Stimulated activated CD8-positive, alpha-beta memory T cell treated with anti-CD3 and anti-CD28 coated beads, Interleukin-4, amount 100 ng/mL, for 48 hours (primary cell): ENCODE results near the gene LTBP3.
"Not testable (repeated sequence)": the region's sequence is repeated elsewhere in the genome, so short reads cannot be mapped to it uniquely, and the experiment has no call there.

Experiments used
- DNase-seq: peaks from one replicate; pipeline ENCODE4 v3.0.0-alpha.2; 2020

LTBP3 gene

DNA sequence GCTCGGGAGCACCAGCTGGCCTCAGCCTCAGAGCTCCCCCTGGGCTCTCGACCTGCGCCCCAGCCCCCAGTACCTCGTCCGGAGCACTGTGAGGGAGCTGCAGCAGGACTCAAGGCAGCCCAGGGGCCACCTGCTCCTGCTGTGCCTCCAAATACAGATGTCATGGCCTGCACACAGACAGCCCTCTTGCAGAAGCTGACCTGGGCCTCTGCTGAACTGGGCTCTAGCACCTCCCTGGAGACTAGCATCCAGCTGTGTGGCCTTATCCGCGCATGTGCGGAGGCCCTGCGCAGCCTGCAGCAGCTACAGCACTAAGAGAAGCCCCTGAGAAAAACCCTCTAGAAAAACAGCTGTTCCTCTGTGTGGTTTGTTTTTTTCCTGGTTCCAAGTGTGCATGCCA is 13.3 kb upstream of the LTBP3 start:
- no peak for DNase-seq

DNA sequence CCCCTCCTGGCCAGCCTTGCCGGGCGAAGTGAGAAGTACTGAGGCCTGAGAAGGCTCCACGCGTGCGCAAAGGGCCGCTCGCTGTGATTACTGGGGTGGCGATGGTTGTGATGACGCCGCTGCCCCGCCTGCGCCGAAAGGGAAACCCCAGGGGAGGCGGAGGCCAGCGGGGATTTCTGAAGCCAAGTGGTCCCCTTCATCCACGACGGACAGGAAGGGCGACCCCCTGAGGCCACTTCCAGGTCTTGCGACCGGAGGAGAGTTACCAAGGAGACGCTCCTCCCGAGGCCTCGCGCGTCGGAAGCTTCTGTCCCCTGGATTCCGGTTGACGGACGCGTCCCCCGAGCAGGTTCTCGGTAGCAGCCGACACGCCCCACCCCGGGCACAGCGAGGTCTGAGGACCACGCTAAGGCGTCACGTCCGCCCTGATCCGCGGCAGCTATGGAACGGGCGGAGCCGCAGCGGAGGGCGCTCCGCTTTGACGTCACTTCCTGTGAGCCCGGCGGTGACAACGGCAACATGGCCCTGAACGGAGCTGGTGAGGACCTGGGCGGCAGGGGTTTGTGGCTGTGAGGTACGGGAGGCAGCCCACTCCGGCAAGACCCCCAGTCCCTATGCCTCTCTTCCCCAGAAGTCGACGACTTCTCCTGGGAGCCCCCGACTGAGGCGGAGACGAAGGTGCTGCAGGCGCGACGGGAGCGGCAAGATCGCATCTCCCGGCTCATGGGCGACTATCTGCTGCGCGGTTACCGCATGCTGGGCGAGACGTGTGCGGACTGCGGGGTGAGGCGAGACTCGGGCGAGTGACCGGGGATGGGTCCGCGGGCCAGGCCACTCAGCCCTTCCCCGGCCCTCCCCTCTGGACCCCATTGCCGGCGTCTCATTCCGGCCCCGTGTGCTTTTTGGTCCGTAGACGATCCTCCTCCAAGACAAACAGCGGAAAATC is 12.1 kb upstream of the LTBP3 start, which contains the start of gene ZNRD2:
ZNRD2 (plus strand) TSS at position 505 of the 946 bp plus-strand sequence; CDS start at position 520, 15 bp downstream.
- peak; percentile 99 for DNase-seq

DNA sequence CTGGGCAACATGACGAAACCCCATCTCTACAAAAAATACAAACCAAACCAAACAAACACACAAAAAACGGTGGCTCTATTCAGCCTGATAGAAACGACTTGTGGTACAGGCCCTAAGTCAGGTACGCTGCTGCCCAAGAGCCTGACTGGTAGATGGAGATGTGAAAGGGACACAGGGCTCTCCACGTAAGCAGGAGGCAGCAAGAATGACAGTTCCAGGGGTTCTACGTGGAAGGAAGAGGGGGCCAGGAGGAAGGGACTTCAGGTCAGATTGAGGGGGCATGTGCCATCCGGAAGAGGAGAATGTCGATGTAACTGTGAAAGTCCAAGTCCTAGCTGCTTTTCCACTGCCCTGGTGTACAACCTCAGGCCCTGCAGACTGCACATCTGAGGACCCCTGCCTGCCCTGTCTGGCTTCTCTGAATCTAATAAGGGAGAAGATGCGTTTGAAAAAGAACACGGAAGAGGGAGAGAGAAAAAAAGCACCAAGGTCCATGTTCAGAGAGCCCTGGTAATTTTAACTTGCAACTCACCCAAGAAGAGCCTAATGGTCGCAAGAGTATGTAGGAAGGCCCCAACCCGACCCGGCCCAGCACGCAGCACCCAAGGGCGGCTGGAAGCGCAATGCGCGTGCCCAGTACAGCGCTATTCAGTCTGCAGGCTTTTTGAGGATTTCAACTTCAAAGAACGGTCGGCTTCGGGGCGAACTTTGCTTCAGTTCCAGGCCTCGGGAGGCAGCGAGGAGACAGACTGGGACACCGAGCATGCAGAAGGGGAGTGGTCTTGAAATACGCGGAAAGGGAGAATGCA is 11.2 kb upstream of the LTBP3 start:
- no peak for DNase-seq

DNA sequence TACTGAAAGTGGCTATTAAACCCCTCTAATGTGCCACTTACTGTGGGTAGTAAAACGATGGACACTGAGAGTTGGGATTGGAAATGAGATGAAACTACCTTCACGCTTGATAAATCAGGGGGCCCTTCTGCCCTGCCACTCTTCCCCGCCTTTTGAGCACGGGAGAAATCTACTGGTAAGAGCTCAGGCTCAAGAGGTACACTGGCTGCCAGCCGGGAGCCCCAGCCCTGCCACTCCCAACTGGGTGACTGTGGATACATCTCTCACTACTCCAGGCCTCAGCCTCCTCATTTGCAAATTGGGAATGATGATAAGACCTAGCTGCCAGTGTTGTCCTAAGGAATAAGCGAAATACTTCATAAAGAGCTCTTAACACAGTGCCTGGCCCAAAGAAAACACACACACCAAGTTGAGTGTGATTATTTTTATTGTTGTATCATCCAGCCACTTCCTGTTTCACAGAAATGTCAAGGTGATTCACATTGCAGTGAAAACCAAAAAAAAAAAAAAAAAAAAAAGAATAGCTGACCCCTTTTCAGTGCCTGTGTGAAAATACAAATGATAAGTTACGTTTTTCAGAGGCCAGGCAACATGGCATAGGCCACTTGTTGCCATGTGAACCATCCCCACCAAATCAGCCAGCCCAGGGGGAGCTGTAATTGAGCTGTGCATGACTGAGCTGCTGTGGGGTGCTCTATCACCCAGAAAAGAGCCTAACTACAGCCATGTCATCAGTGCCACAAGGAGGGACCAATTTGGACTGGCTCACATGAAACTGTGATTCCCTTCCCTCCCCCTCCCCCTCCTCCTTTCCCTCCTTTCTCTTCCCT is 7.7 kb upstream of the LTBP3 start:
- no peak for DNase-seq

DNA sequence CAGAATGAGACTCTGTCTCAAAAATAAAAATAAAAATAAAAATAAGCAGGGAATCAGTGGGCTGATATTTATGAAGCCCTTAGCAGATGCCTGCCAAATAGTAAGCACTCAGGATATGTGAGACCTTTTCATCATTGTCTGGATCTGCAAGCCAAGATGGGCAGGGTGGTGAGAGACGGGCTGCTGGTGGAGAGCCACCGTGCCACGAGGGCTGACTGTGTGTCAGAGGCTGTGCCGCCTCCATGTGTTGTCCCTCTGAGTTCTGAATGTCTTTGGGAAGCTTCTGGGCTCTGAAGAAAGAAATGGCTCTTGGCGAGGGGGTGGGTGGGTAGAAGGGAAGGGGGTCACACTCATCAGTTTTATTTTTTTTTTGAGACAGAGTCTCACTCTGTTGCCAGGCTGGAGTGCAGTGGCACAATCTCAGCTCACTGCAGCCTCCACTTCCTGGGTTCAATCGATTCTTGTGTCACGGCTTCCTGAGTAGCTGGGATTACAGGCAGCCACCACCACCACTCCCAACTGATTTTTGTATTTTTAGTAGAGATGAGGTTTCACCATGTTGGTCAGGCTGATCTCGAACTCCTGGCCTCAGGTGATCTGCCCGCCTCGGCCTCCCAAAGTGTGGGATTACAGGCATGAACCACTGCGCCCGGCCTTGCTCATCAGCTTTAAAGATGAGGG is 6.9 kb upstream of the LTBP3 start:
- not testable (repeated sequence) for DNase-seq

DNA sequence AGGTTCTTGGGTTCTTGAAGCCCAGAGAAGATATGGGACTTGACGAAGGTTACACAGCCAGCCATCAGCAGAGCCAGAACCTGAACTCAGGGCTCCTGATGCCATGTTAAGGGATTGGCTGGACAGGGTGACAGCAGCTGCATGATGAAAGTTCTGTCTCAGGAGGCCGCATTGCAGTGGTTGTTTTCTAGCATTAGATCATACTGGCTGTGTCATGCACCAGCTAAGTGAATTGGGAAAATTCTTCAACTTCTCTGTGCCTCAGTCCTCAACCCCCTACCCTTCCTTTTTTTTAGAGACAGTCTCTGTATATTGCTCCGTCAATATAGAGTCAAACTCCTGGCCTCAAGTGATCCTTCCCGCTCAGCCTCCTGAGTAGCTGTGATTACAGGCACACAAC is 5.4 kb upstream of the LTBP3 start:
- DNase-seq: no peak

DNA sequence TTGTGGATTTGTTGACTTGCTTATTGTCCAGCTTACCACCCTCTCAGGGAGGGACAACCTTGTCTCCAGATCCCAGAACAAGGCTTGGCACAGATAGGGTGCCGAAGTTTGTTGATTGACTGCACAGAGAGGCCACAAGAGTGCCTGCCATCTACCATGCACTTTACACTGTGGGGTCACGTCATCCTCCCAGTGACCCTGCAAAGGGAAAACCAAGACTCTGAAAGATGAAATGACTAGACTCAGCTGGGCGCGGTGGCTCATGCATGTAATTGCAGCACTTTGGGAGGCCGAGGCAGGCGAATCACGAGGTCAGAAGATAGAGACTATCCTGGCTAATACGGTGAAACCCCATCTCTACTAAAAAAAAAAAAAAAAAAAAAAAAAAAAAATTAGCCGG is 4.6 kb upstream of the LTBP3 start:
- DNase-seq: no peak

DNA sequence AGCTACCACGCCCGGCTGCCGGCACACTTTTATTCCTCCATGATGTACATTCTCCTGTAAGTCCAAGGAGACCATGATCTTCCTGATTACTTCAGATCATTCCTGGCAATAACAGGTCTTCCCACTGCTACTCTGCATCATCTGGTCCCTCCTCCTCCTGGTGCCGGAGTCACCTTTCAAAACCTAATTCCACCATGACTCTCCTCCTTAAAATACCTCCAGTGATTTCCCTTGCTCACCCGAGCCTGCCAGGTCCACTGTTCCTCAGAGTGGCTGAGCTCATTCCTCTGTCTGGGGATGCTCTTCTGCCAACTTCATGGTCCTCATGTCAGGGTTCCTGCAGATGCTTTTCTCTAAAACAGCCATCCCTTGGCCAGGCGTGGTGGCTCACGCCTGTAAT is 3.9 kb upstream of the LTBP3 start:
- no peak for DNase-seq

DNA sequence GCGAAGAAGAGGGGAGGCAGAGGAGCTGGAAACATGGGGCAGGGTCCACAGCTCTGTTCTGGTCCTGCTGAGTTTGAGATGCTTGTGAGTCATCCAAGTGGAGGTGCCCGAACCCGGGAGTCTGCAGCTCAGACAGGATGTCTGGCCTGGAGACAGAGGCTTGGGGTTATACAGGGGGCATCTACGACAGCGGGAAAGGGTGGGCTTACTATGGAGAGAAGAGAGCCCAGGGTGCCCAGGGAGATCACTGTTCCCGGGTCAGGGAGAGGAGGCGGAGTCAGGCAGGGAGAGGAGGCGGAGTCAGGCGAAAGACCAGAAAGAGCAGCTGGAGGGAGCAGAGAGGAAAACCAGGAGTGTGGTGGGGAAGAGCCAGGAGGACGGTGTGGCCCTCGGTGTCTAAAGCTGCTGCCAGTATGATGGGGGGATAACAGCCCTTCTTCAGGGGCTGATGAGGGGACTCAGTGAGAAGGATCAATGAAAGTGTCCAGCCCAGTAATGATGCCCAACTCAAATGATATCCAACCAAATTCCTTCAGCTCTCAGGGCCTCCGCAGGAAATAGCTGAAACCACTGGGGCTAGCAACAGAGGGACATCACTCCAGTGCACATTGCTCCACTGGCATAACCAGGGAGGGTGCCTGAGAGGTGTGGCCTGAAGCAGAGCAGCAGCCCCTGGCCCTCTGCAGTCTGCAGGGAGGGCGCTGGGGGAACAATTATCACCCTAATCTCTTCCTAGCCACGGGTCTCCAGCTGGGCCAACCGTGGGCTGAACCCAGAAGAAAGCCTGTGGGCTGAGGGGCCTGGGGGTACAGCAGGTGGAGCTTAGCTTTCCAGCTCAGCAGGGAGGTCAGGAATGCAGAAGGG is 2.6 kb upstream of the LTBP3 start:
- DNase-seq: no peak

DNA sequence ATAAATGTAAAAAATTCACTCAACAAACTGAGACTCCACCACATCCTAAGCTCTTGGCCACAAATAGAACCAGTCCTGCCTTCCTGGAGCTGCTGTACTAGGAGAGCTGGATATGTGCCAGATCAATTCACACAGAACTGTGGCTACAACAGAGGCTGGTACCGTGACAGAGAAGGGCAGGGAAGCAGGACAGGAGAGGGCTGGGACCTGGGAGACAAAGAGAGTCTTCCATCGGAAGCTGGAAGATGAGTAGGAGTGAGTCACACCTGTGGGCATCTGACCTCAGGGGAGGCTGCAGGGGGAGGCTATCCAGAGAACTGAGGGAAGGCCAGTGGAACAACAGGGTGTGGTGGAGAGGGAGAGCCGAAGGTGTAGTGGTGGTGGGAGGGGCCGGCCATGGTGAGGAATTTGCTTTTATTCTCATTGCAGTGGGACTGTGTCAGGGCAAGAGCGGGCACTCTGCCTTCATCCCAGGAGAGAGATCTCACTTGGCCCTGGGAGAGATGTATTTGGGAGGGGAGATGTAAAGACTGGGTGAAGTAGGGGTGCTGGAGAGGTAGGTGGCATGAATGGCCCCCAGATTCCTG is 1.9 kb upstream of the LTBP3 start:
- DNase-seq: no peak

DNA sequence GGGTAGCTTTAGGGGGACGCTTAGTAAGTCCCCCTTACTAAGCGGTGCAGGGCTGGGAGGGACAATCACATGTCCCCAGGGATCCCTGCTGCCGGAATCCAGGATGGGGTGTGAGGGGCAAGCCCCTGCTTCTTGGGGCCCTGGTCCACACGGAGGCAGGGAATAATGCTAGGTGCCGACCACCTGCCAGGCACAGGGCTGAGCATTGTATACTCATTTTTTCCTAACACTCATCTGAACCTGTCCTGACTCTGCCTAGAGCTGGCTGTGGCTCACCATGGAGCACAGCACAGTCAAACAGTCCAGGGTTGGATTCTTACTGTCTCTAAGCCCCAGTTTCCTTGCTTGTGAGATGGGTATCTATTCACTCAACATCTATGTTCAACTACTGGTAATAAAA is 1.4 kb upstream of the LTBP3 start:
- no peak for DNase-seq

DNA sequence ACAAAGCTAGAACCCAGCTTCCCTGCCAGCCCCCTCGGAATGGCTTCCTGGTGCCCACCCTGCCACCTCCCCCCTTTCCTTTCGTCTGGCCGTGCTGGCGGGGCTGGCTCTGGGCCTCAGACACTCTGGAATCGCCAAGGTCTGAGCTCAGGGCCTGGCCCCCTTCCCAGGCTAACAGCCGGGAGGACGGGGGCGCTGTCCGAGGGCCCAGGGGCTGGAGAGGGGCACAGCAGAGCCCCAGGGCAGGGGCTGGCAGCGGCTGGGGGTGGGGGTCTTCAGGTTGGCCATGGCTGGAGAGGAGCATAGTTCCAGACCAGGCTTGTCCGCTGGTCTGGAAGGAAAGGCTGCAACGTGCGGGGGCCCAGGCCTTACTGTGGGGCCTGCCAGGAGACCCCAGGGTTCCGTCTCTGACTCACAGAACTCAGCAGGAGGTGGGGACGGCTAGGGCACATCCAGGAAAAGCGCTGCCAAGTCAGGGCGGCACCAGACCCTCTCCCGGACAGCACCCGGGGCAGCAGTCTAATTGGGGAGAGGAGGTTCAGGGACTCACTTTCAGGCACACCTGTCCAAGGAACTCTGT is 861 bp upstream of the LTBP3 start:
- no peak for DNase-seq

DNA sequence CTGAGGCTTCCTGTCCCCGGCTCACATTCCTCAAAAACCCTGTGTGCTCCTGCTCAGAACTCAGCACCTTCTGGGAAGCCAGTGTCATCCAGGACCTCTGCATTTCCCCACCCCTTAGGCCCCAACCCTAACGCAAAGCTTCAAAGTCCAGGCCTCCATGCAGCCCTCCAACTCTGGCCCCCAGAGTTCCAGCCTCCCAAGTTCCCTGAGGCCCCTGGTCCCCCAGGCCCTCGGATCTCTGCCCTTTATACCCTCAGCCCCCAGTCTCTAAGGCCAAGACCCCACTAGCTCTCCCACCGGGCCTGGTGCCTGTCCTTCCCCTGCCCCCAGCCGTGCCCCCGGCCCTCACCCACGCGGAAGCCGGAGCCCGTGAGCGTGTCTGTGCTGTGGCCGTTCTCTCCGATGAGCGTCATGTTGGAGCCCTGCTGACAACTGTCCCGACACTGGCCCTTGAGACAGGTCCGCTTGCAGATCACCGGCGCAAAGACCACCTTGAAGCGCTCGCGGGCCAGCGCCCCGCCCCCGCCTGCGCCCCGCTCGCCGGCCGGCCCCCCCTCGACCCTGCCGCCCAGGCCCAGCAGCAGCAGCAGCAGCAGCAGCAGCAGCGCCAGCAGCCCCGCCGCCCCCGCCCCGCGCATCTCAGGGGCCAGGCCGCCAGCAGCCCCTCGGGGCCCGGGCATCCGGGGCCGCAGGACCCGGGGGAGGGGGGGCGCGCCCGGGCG is 718 bp downstream of the LTBP3 start:
- DNase-seq: no peak

DNA sequence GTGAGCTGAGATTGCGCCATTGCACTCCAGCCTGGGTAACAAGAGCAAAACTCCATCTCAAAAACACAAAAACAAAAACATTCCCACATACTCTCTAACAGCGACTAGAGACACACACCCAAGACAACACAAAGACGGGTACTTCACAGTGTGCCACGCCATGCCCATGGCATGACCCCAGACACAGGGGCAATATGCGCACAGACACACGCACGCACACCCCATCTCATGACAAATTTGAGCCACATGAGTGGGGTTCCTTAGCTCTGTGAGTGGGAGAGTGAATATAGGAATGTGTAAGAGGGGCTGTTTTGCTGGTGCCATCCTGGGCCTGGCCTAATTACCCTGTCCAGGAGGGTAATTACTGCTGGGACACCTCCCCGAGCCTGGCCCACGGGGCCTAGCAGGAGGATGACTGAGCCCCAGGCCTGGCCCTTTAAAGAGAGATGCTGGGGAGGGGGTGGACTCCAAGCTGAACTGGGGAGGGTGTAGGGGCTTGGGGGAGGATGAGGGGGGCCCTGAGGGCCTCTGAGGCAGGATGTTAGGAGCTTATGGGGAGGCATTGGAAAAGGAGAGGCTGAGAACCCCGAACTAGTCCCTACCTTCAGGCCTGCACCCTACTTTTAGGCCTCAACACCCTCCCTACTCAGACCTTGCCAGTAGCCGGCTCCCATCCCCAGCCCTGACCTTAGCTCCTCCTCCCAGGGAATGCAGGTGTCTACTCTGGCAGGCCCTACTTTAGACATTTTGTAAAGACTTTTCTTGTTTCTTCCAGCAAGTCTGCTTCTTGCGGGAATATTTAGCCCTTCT is 1.5 kb downstream of the LTBP3 start:
- DNase-seq: no peak

DNA sequence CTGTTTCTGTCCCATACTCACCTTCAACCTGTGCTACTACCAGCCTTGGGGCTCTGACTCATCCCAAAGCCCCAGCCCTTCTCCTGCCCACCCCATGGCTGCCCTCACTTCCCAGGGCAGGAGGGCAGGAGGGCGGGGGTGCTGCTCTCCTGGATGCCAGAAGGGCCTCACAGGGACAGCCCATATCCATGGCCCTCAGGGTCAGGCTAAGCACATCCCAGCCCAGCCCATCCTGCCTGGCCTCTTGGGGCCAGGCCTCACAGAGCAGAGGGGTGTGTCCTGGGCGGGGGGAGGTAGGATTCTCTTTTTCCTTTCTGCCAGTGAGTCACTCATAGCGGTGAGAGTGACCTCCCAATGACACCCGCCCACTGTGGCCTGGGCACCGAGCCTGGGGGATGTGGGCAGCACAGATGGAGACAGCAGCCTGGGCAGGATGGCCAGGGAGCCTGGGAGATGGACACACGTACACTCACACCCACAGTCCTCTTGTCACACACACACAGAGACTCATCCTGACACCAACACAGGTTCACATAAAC is 2.4 kb downstream of the LTBP3 start:
- DNase-seq: no peak

DNA sequence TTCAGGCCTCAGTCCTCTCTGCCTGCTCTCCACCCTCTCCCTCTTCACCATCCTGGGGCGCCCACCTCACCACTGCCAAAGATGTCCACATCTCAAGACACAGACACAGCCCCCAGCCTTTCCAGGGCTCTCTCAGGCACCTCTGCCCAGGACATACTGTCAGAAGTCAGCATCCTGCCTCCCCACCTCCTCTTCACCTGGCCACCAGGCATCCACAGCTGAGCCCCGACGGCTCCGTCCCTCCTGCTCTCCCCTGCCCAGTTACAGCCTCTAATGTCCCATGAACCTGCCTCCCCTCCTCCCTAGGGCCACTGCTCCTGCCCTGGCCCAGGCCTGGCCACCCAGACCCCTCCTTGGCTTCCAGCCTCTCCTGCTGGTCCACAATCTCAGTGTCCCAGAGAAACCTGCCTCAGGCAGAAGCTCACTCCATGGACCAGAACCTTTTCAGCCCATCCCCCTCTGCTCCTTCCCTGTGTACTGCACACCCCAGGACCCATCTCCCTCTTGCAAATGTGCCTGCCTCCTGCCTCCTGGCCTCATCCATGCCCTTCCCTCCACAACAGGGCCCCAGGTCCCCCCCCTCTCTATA is 3.2 kb downstream of the LTBP3 start:
- no peak for DNase-seq

DNA sequence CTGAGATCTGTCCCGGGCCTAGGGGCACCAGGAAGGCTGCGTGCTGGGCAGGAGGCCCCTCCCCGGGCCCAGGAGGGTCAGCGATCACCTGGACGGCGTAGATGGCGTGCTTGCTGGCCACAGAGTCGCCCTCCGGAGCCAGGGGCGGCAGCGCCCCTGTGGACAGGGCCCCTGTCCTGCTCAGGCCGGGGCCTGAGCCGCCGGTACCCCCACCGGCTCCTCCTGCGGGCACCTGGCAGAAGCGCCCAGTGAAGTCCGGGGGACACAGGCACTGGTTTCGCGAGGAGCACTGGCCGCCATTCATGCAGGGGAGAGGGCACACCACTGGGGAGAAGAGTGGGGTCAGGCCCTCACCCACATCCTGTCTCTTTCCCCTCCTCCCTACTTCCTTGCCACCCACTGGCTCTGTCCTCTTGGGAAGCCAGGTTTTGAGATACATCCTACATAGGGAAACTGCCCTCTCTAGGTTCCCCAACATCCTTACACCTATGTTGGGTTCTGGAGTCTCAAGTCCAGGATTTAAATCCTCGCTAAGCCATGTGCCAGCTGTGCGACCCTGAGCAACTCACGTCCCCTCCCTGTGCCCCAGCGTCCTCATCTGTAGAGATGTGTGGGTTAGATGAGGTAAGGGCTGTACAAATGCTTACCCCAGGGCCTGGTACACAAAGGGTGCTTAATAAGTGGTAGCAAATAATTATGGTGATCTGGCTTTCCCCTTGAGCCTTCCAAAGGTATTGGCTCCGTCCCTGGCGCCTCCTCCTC is 3.9 kb downstream of the LTBP3 start:
- DNase-seq: no peak
